Common myeloid progenitor, CD34-positive (primary cell): ENCODE measurements around the gene ROBO1.

Experiments used
- CTCF ChIA-PET: fragments of 350-600 bp; sonication (Branson Sonifier 250); formaldehyde crosslinking; loops from one replicate; lab custom pipeline; 2021; ENCODE audit warnings: antibody characterized with exemption; lab: Charles Lee
- POLR2A ChIA-PET: fragments of 350-600 bp; sonication (Branson Sonifier 250); formaldehyde crosslinking; loops from one replicate; lab custom pipeline; 2021; ENCODE audit warnings: antibody characterized with exemption; lab: Charles Lee
- DNase-seq, 3 donors: peaks; one replicate each; pipeline versions ENCODE4 v3.0.0 to v3.0.0-alpha.2; 2013
- H3K27ac ChIP-seq, 2 experiments: 1 replicate in 1 of 2; 2 replicates in 1 of 2; pipeline ENCODE4 v1.7.0; 2013; ENCODE audit warnings: inconsistent platforms in 2 of 2, low read length in 2 of 2, mild to moderate bottlenecking in 2 of 2, low read depth in 1 of 2, moderate library complexity in 1 of 2; ENCODE audit not compliant: severe bottlenecking in 2 of 2, insufficient read depth in 1 of 2, poor library complexity in 1 of 2
- H3K27me3 ChIP-seq, 5 experiments: replicated peaks in 2 of 5; 1 replicate in 3 of 5; 2 replicates in 2 of 5; pipeline versions ENCODE4 v1.6.1 to v1.7.0; 2013; ENCODE audit warnings: low read length in 4 of 5, mild to moderate bottlenecking in 2 of 5, moderate library complexity in 2 of 5, inconsistent platforms in 1 of 5; ENCODE audit not compliant: insufficient read depth in 5 of 5, control insufficient read depth in 4 of 5
- H3K36me3 ChIP-seq, 4 experiments: 1 replicate in 2 of 4; 2 replicates in 2 of 4; pipeline versions ENCODE4 v1.6.1 to v1.7.0; 2013; ENCODE audit warnings: low read length in 3 of 4, control low read depth in 1 of 4, mild to moderate bottlenecking in 1 of 4; ENCODE audit not compliant: control insufficient read depth in 4 of 4, insufficient read depth in 4 of 4
- H3K4me1 ChIP-seq, 4 experiments: 1 replicate in 3 of 4; 2 replicates in 1 of 4; pipeline versions ENCODE4 v1.6.1 to v1.7.1; 2013; ENCODE audit warnings: low read length in 3 of 4, mild to moderate bottlenecking in 3 of 4, control low read depth in 1 of 4, inconsistent platforms in 1 of 4, moderate library complexity in 1 of 4; ENCODE audit not compliant: control insufficient read depth in 4 of 4, insufficient read depth in 4 of 4; ENCODE audit errors: control extremely low read depth in 1 of 4
- H3K4me3 ChIP-seq, 7 experiments: 1 replicate in 4 of 7; 2 replicates in 3 of 7; pipeline versions ENCODE4 v1.5.1 to v1.7.0; 2013; ENCODE audit warnings: mild to moderate bottlenecking in 7 of 7, low read length in 6 of 7, moderate library complexity in 6 of 7, inconsistent platforms in 2 of 7, low read depth in 2 of 7, control low read depth in 1 of 7; ENCODE audit not compliant: insufficient read depth in 4 of 7, control insufficient read depth in 1 of 7; ENCODE audit errors: extremely low read depth in 1 of 7
- H3K9me3 ChIP-seq, 5 experiments: 1 replicate in 4 of 5; 2 replicates in 1 of 5; pipeline versions ENCODE4 v1.6.1 to v1.7.1; 2013; ENCODE audit warnings: low read length in 4 of 5, mild to moderate bottlenecking in 2 of 5, inconsistent platforms in 1 of 5, low read depth in 1 of 5, moderate library complexity in 1 of 5; ENCODE audit not compliant: control insufficient read depth in 4 of 5, insufficient read depth in 2 of 5; ENCODE audit errors: control extremely low read depth in 1 of 5
- WGBS: methylation state at CpG from one replicate; pipeline ENCODE4 v1.1.5; 2013; ENCODE audit not compliant: insufficient coverage; 5-methylcytosine and 5-hydroxymethylcytosine counted together

The ROBO1 gene

DNA sequence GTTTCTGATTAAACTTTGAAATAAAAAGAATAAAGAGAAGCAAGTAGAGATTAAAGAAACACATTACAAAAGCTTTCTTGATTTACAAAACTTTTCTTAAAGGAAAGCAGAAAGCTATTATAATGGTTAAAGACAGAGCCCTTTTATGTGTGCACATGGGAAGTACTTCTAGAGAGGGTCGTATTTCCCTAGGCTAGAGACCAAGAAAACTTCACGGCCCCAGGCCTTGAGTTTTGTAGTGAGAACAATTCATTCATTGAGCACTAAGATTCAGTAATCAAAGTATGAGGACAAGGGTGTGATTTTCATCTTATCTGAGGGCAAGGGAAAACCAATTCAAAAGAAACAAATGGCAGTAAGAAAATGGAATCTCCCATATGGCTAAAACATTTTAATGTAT, 854.1 kb downstream of the ROBO1 start:
- Histone ChIP-seq H3K36me3 (no peaks in the 10 kb centered on the region), H3K27ac (no peak overlapping the region), H3K27me3 (no peaks in the 10 kb centered on the region), H3K4me3 (no peak overlapping the region), H3K9me3 (no peaks in the 10 kb centered on the region), H3K4me1 (peaks cover 0 to 9% (median 0%) of the 10 kb centered on the region in 4 experiments)
- ChIA-PET POLR2A (interaction anchor here (0.7 kb wide), 1 partner anchor 614 kb away, joined by 3 read pairs; no protein-coding TSS in a partner anchor), CTCF (no interaction called here)
- WGBS: 80% methylated on average over 1 of the region's 2 CpGs
- DNase-seq: no peak

DNA sequence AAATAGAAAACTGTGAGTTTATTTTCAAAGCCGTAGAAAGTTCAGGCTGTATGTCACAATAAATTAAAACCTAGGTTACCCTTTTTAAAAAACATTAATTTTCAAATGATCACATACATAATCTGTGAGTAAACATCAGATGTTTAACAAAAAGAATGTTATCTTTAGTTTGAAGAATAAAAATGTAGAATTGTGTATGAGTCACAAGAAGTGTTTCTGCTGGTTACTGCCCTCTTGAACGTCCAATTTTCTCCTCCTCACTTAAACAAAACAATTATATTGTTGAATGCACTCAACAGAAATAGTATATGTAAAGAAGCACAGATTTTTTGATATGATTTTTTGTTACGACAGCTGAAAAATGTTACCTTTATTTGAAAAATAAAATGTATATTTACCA, 855.1 kb downstream of the ROBO1 start:
- H3K4me1 ChIP-seq: peaks cover 0 to 2% (median 0%) of the 10 kb centered on the region in 4 experiments
- CTCF ChIA-PET: no interaction called here
- POLR2A ChIA-PET: no interaction called here
- no peaks in the 10 kb centered on the region for H3K9me3 ChIP-seq
- DNase-seq: no peak
- H3K36me3 ChIP-seq: no peaks in the 10 kb centered on the region
- no peak overlapping the region for H3K27ac ChIP-seq
- no CpG with 5 or more reads among the region's 3 CpGs for WGBS
- no peak overlapping the region for H3K4me3 ChIP-seq
- no peaks in the 10 kb centered on the region for H3K27me3 ChIP-seq

DNA sequence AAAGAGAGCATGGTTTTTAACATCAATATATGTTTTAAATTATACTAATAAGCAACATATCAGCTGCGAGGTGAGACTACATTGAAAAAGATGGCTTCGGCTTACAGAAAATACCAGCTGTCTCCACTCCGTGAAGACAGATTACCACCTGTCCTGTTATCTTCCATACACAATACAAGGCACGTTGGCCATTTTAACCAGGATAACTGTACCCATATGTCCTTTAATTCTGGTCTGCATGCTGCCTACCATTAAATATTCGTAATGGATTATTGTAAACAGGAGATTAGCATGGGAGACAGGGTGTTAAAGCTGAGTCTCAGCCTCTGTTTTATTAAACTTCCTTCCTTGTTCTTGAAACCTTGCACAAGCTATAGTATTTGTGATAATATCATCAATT, 855.5 kb downstream of the ROBO1 start:
- 96% methylated on average over 4 of the region's 5 CpGs for WGBS
- no peak for DNase-seq
- no peaks in the 10 kb centered on the region for H3K36me3 ChIP-seq
- no peaks in the 10 kb centered on the region for H3K27me3 ChIP-seq
- no peaks in the 10 kb centered on the region for H3K9me3 ChIP-seq
- H3K27ac ChIP-seq: no peak overlapping the region
- ChIA-PET POLR2A (no interaction called here), CTCF (no interaction called here)
- H3K4me1 ChIP-seq: no peaks in the 10 kb centered on the region
- no peak overlapping the region for H3K4me3 ChIP-seq

DNA sequence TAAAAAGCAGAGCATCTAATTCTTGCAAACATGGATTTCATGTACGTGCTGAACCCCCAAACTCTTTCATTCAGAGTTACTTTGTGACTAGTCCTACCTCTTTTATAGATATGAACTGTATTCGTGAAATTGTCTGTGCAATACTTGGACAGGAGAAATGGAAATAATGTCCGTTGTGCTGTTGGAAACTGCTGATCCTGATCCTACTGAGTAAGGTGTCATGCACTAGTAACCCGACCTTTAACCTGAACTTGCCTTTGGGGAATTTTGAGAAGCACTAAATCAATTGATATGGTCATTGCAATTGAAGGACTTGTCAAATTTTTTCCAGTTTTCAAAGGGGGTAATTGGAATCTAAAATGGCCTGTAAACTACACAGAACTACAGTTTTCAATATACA, 856.4 kb downstream of the ROBO1 start:
- Histone ChIP-seq H3K4me1 (no peaks in the 10 kb centered on the region), H3K27ac (no peak overlapping the region), H3K27me3 (no peaks in the 10 kb centered on the region), H3K36me3 (no peaks in the 10 kb centered on the region), H3K4me3 (no peak overlapping the region), H3K9me3 (no peaks in the 10 kb centered on the region)
- no peak for DNase-seq
- ChIA-PET POLR2A (no interaction called here), CTCF (no interaction called here)
- WGBS: 89% methylated on average over 2 of the region's 4 CpGs

DNA sequence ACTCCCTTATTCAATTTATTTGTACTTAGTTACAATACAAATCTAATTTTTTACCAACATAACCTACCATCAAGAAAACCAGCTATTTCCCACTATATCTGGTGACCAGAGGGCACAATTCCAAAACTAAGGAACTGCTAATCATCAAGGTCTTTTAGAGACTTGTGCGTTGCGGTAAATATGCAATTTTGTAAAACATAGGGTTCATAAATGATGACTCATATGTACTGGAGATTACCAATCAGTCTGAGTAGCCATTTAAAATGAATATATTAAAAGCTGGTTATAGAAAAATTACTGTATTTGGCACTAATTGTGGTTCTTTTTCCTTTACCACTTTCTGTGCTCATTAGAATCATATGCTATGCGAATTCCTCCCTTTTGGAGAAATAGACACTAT, 859.6 kb downstream of the ROBO1 start:
- no peaks in the 10 kb centered on the region for H3K36me3 ChIP-seq
- WGBS: 100% methylated on average over 1 of the region's 3 CpGs
- H3K4me1 ChIP-seq: no peaks in the 10 kb centered on the region
- H3K27me3 ChIP-seq: no peaks in the 10 kb centered on the region
- no peak overlapping the region for H3K4me3 ChIP-seq
- no peaks in the 10 kb centered on the region for H3K9me3 ChIP-seq
- POLR2A ChIA-PET: no interaction called here
- DNase-seq: no peak
- H3K27ac ChIP-seq: no peak overlapping the region
- CTCF ChIA-PET: no interaction called here

DNA sequence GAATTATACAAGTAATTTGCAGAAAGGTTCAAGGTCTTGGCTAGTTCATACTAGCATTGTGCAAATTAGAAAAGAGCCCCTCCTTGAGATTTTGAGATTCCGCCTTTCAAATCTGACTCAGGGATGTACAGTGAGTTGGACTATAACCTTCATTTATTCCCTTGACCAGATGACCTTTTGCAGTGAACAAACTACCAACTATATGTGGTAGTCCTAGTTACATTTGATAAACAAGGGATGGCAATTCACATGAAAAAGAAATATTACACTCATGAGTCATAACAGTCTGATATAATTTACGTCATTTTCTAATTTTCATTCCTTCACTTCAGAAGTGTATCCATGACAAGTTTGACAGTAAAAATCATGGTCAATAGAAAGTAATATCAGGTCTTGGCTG, 860.4 kb downstream of the ROBO1 start:
- H3K9me3 ChIP-seq: no peaks in the 10 kb centered on the region
- no peak overlapping the region for H3K27ac ChIP-seq
- no peaks in the 10 kb centered on the region for H3K4me1 ChIP-seq
- POLR2A ChIA-PET: no interaction called here
- H3K4me3 ChIP-seq: no peak overlapping the region
- 90% methylated on average over 1 of the region's 2 CpGs for whole genome bisulfite sequencing
- H3K36me3 ChIP-seq: no peaks in the 10 kb centered on the region
- no peaks in the 10 kb centered on the region for H3K27me3 ChIP-seq
- CTCF ChIA-PET: no interaction called here
- DNase-seq: no peak

DNA sequence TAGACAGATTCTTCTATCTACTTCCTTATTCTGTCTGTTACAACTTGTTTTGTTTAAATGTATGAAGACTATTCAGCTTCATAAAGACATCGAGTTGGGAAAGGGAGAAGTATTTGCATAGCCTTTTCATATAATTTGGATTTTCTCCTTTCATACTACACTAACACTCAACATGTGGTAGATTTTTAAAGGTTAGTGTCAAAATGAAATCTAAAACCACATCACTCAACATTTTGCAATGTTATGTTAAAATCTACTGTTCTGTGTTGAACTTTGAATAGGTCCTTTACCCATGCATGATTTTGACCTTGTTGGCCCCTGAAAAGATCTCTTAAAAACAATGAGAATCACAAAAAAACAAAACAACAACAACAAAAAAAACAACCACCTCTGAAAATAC, 860.9 kb downstream of the ROBO1 start:
- Histone ChIP-seq H3K4me3 (no peak overlapping the region), H3K27me3 (no peaks in the 10 kb centered on the region), H3K4me1 (no peaks in the 10 kb centered on the region), H3K36me3 (no peaks in the 10 kb centered on the region), H3K9me3 (no peaks in the 10 kb centered on the region), H3K27ac (no peak overlapping the region)
- no peak for DNase-seq
- ChIA-PET POLR2A (no interaction called here), CTCF (no interaction called here)
- no CpG with 5 or more reads among the region's 1 CpG for WGBS
